T-cell (primary cell): ENCODE data around the gene RALGAPB. TPM values are rescaled to one million over a fixed set of nuclear protein-coding genes. Genes with fewer than 3 reads are reported as not detected.
"Not testable (repeated sequence)": the region's sequence is repeated elsewhere in the genome, so short reads cannot be mapped to it uniquely, and the experiment has no call there.

Source experiments
- ATAC-seq, 4 experiments: fragments of 200-7000 bp in 3 of 4; fragments of 150-1000 bp in 1 of 4; cut with Tn5 transposase; replicated peaks in 1 of 4; 1 replicate in 3 of 4; 2 replicates in 1 of 4; pipeline ENCODE4 v1.10.0; 2021; ENCODE audit warnings: moderate library complexity in 3 of 4, mild to moderate bottlenecking in 2 of 4, moderate number of reproducible peaks in 1 of 4
- CTCF ChIA-PET, 2 donors: fragments of 300-600 bp; sonication (Branson Sonifier 250); formaldehyde crosslinking; loops; one replicate each; lab custom pipeline; 2022; ENCODE audit warnings: antibody characterized with exemption in 2 of 2; lab: Charles Lee
- POLR2A ChIA-PET, 2 donors: fragments of 300-600 bp; sonication (Branson Sonifier 250); formaldehyde crosslinking; loops; one replicate each; lab custom pipeline; 2022; ENCODE audit warnings: antibody characterized with exemption in 2 of 2; lab: Charles Lee
- DNase-seq, 35 experiments: peaks; one replicate each; pipeline versions ENCODE4 v3.0.0 to v3.0.0-alpha.2; 2013 to 2023
- H3K27ac ChIP-seq: one replicate; pipeline ENCODE4 v1.5.1; 2013; ENCODE audit warnings: low read length
- H3K27me3 ChIP-seq, 2 experiments: replicated peaks in 1 of 2; 1 replicate in 1 of 2; 2 replicates in 1 of 2; pipeline versions ENCODE4 v1.6.1 to v1.7.0; 2013; ENCODE audit warnings: low read length in 1 of 2, mixed read lengths in 1 of 2; ENCODE audit not compliant: control insufficient read depth in 2 of 2, insufficient read depth in 2 of 2; ENCODE audit errors: extremely low read depth in 1 of 2
- H3K36me3 ChIP-seq, 2 donors: 1 replicate in 1 of 2; 2 replicates in 1 of 2; pipeline versions ENCODE4 v1.6.1 to v1.7.0; 2013; ENCODE audit warnings: low read length in 1 of 2; ENCODE audit not compliant: control insufficient read depth in 2 of 2, insufficient read depth in 1 of 2; ENCODE audit errors: extremely low read depth in 1 of 2
- H3K4me1 ChIP-seq, 2 experiments: 1 replicate in 1 of 2; 2 replicates in 1 of 2; pipeline versions ENCODE4 v1.6.1 to v1.7.0; 2013; ENCODE audit warnings: low read length in 2 of 2, mixed read lengths in 1 of 2; ENCODE audit not compliant: insufficient read depth in 2 of 2, control insufficient read depth in 1 of 2; ENCODE audit errors: extremely low read depth in 1 of 2
- H3K4me3 ChIP-seq, 2 donors: 1 replicate in 1 of 2; 2 replicates in 1 of 2; pipeline versions ENCODE4 v1.5.1 to v1.7.0; 2013; ENCODE audit warnings: mild to moderate bottlenecking in 2 of 2, low read length in 1 of 2, moderate library complexity in 1 of 2; ENCODE audit not compliant: control insufficient read depth in 1 of 2; ENCODE audit errors: extremely low read depth in 1 of 2
- H3K9me3 ChIP-seq: 2 replicates; pipeline ENCODE4 v1.7.0; 2013
- H3K27ac Mint-ChIP-seq, 2 donors: one replicate each; pipeline ENCODE4 v1.8.0; 2020 to 2021; ENCODE audit warnings: mild to moderate bottlenecking in 2 of 2, mixed read lengths in 2 of 2
- H3K27me3 Mint-ChIP-seq, 2 donors: one replicate each; pipeline ENCODE4 v1.8.0; 2021 to 2022; ENCODE audit warnings: mixed read lengths in 2 of 2
- H3K36me3 Mint-ChIP-seq: one replicate; pipeline ENCODE4 v1.8.0; 2021; ENCODE audit warnings: mixed read lengths
- H3K4me1 Mint-ChIP-seq, 3 donors: one replicate each; pipeline ENCODE4 v1.8.0; 2020 to 2022; ENCODE audit warnings: mixed read lengths in 3 of 3, mild to moderate bottlenecking in 1 of 3
- H3K4me3 Mint-ChIP-seq, 3 donors: one replicate each; pipeline ENCODE4 v1.8.0; 2020 to 2022; ENCODE audit warnings: mild to moderate bottlenecking in 3 of 3, mixed read lengths in 3 of 3, moderate library complexity in 3 of 3
- H3K9me3 Mint-ChIP-seq, 3 donors: one replicate each; pipeline ENCODE4 v1.8.0; 2020 to 2022; ENCODE audit warnings: mixed read lengths in 3 of 3
- WGBS: methylation state at CpG from one replicate; pipeline ENCODE4 v1.1.5; 2013; ENCODE audit warnings: missing lambda C conversion rate; ENCODE audit not compliant: insufficient coverage; 5-methylcytosine and 5-hydroxymethylcytosine counted together
- total RNA-seq, 35 experiments: library from RNA in 6 of 35; stranded (reverse) in 6 of 35; fragments of 120-200 nt in 1 of 35; gene quantifications; one replicate each; pipeline versions ENCODE4 v1.2.1 to v1.2.4 and lab custom pipeline; 2013 to 2026

Gene RALGAPB
- total RNA-seq, 5 donors from 2014 or later (not counting 1 experiment from before 2014, with no cell fraction given) = 42.7 to 50.1 (median 46.1) TPM

- POLR2A ChIA-PET = interaction anchor here in 1 of 2 donors (0.5 kb wide), 1 partner anchor 1033 kb away, joined by 3 read pairs; no protein-coding TSS in a partner anchor
- Mint-ChIP-seq H3K27ac (peak overlapping the region in 1 of 2 donors; percentile 52), H3K9me3 (no peaks in the 10 kb centered on the region), H3K36me3 (peaks cover 71% of the 10 kb centered on the region), H3K4me1 (peaks cover 56 to 64% (median 61%) of the 10 kb centered on the region in 3 donors), H3K4me3 (no peak overlapping the region), H3K27me3 (no peaks in the 10 kb centered on the region)
- Histone ChIP-seq H3K36me3 (peaks cover 27 to 90% of the 10 kb centered on the region in 2 donors), H3K27ac (no peak overlapping the region), H3K9me3 (no peaks in the 10 kb centered on the region), H3K4me1 (peaks cover 4 to 17% of the 10 kb centered on the region in 2 experiments), H3K27me3 (no peaks in the 10 kb centered on the region), H3K4me3 (no peak overlapping the region)
- no peak for ATAC-seq
- CTCF ChIA-PET = no interaction called here
- WGBS = 83% methylated on average over 3 of the region's 3 CpGs
- no peak for DNase-seq
Measured at GRCh38 chr20:38428800-38429199, 43.8 kb upstream of the RALGAPB start.

DNA sequence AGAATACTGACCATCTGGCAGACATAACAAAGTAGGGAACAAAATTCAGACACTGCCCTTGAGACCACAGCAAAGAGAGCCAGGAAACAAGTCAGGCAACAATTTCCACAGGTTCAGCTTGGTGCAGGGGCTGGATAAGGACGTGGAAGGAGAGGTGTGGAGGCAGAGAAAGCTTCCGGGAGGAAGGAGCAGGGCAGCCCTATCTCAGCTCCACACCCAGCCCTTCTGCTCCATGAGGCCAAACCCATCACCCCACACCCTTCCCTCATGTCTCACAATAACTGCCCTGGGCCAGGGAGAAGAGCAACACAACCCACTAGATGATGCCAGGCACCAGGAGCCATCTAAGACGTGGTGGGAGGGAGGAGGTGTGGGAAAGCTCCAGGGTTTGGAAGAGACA lies 43.3 kb upstream of the RALGAPB start:
- H3K4me1 ChIP-seq = peaks cover 6 to 22% of the 10 kb centered on the region in 2 experiments
- H3K36me3 ChIP-seq = peaks cover 27 to 89% of the 10 kb centered on the region in 2 donors
- no peak overlapping the region for H3K4me3 ChIP-seq
- DNase-seq = no peak
- ChIA-PET CTCF (interaction anchor here in 1 of 2 donors (1.1 kb wide), 1 partner anchor 17 kb away, joined by 3 read pairs; no protein-coding TSS in a partner anchor), POLR2A (no interaction called here)
- Mint-ChIP-seq H3K27ac (no peak overlapping the region), H3K36me3 (peaks cover 72% of the 10 kb centered on the region), H3K9me3 (no peaks in the 10 kb centered on the region), H3K4me3 (no peak overlapping the region), H3K4me1 (peaks cover 61 to 68% (median 65%) of the 10 kb centered on the region in 3 donors), H3K27me3 (no peaks in the 10 kb centered on the region)
- no CpG with 5 or more reads among the region's 3 CpGs for WGBS
- H3K27ac ChIP-seq = no peak overlapping the region
- no peaks in the 10 kb centered on the region for H3K9me3 ChIP-seq
- H3K27me3 ChIP-seq = no peaks in the 10 kb centered on the region
- ATAC-seq = no peak

DNA sequence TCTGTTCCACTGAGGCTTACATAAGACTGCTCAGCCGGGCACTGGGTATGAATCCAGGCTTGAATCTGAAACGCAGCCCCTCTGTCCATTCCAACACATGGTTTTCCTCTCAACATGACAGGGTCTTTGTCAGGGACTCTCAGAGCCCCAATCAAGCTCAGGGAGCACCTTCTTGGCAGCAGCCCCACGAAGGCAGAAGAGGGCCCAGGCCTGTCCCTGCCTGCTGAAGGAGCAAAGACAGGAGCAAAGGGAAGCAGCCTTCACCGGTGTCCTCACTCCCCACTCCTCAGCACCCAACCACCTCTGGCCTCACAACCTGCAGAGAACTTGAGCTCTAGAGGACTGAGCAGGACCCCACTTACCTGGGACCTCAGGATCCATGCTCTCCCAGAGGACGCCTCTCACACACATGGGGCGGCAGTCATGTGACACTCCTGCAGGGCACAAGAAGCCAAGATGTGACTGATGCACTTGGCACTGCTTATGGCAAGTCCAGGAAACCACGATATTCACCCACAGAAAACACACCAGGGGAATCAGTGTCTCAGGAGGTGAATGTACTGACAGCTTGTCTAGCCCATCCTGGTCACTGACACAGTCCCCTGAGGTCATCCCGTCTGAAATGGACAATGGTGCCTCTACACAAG lies 41.8 kb upstream of the RALGAPB start:
- Mint-ChIP-seq H3K4me1 (peaks cover 62 to 66% (median 62%) of the 10 kb centered on the region in 3 donors), H3K9me3 (no peaks in the 10 kb centered on the region), H3K27ac (peak overlapping the region in 1 of 2 donors; percentile 4), H3K36me3 (peaks cover 65% of the 10 kb centered on the region), H3K4me3 (no peak overlapping the region), H3K27me3 (no peaks in the 10 kb centered on the region)
- peaks cover 22 to 74% of the 10 kb centered on the region in 2 donors for H3K36me3 ChIP-seq
- peaks cover 6 to 29% of the 10 kb centered on the region in 2 experiments for H3K4me1 ChIP-seq
- no peak for ATAC-seq
- ChIA-PET CTCF (interaction anchor here in 1 of 2 donors (1.3 to 1.5 kb wide), 2 partner anchors 15 to 16 kb away, joined by 5 read pairs; no protein-coding TSS in a partner anchor), POLR2A (no interaction called here)
- no peaks in the 10 kb centered on the region for H3K27me3 ChIP-seq
- no peak for DNase-seq
- H3K27ac ChIP-seq = no peak overlapping the region
- WGBS = 86% methylated on average over 8 of the region's 8 CpGs
- H3K4me3 ChIP-seq = no peak overlapping the region
- no peaks in the 10 kb centered on the region for H3K9me3 ChIP-seq

DNA sequence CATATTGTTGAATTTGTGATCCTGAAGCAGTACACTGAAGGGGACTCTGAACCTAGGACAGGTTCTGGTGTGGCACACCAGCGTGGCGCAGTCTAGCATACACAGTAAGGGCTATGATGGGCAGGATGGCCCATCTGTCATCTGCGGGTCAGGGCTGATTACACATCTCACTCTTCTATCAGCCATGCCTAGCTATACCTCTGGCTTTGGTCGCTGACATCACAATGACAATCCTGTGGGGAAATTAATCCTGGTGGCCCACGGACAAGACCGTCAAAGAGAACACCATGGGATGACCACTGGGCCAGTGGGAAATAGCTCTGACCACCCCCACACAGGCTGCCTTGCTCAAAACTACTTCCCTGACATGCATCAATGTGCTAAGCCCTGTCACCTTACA lies 40.4 kb upstream of the RALGAPB start:
- DNase-seq (no peak), ATAC-seq (no peak)
- Mint-ChIP-seq H3K9me3 (no peaks in the 10 kb centered on the region), H3K36me3 (peaks cover 51% of the 10 kb centered on the region), H3K27me3 (peaks cover 0 to 2% of the 10 kb centered on the region in 2 donors), H3K4me1 (peaks cover 53 to 62% (median 57%) of the 10 kb centered on the region in 3 donors), H3K27ac (peak overlapping the region; percentile 3 to 7), H3K4me3 (peak overlapping the region in 1 of 3 donors; percentile 3)
- peaks cover 9 to 59% of the 10 kb centered on the region in 2 donors for H3K36me3 ChIP-seq
- H3K4me1 ChIP-seq = peaks cover 6 to 29% of the 10 kb centered on the region in 2 experiments
- no peaks in the 10 kb centered on the region for H3K27me3 ChIP-seq
- WGBS = 90% methylated on average over 2 of the region's 6 CpGs
- H3K4me3 ChIP-seq = no peak overlapping the region
- POLR2A ChIA-PET = interaction anchor here in 1 of 2 donors (0.6 kb wide), 1 partner anchor 15 kb away, joined by 4 read pairs; no protein-coding TSS in a partner anchor
- H3K27ac ChIP-seq = no peak overlapping the region
- H3K9me3 ChIP-seq = no peaks in the 10 kb centered on the region
- CTCF ChIA-PET = interaction anchor here in 1 of 2 donors (1.3 to 3.5 kb wide), 2 partner anchors 15 kb away, joined by 5 to 72 read pairs; no protein-coding TSS in a partner anchor

GRCh38 chr20:38432870-38433269 lies 39.8 kb upstream of the RALGAPB start:
- H3K4me3 Mint-ChIP-seq = peak overlapping the region in 2 of 3 donors; percentile 17 to 89
- WGBS = 63% methylated on average over 2 of the region's 5 CpGs
- H3K9me3 Mint-ChIP-seq, H3K4me3 ChIP-seq, H3K27ac Mint-ChIP-seq, H3K27me3 Mint-ChIP-seq, ATAC-seq, DNase-seq, H3K27me3 ChIP-seq, H3K27ac ChIP-seq, H3K9me3 ChIP-seq: not testable (repeated sequence)
- H3K36me3 Mint-ChIP-seq = peaks cover 48% of the 10 kb centered on the region
- POLR2A ChIA-PET = interaction anchor here in 1 of 2 donors (0.6 kb wide), 1 partner anchor 14 kb away, joined by 4 read pairs; no protein-coding TSS in a partner anchor
- H3K4me1 Mint-ChIP-seq = peaks cover 52 to 57% (median 57%) of the 10 kb centered on the region in 3 donors
- peaks cover 6 to 29% of the 10 kb centered on the region in 2 experiments for H3K4me1 ChIP-seq
- H3K36me3 ChIP-seq = peaks cover 9 to 54% of the 10 kb centered on the region in 2 donors
- CTCF ChIA-PET = interaction anchor here in 1 of 2 donors (0.7 to 3.5 kb wide), 2 partner anchors 14 to 426 kb away, joined by 3 to 72 read pairs; no protein-coding TSS in a partner anchor

- H3K9me3 Mint-ChIP-seq = no peaks in the 10 kb centered on the region
- Histone ChIP-seq H3K36me3 (peaks cover 9 to 48% of the 10 kb centered on the region in 2 donors), H3K4me1 (peaks cover 6 to 29% of the 10 kb centered on the region in 2 experiments), H3K4me3 (no peak overlapping the region), H3K27me3 (peaks cover 0 to 6% of the 10 kb centered on the region in 2 experiments), H3K9me3 (no peaks in the 10 kb centered on the region), H3K27ac (peak overlapping the region; percentile 88)
- peak overlapping the region; percentile 89 to 95 (median 93) for H3K4me3 Mint-ChIP-seq
- ATAC-seq = no peak
- no peak for DNase-seq
- CTCF ChIA-PET = interaction anchor here (0.6 to 3.5 kb wide), 7 partner anchors 11 to 427 kb away, joined by 3 to 72 read pairs (median 5); partner anchors contain the start of gene RALGAPB (in 1 of the 2)
- H3K27me3 Mint-ChIP-seq = peaks cover 0 to 3% of the 10 kb centered on the region in 2 donors
- POLR2A ChIA-PET = interaction anchor here in 1 of 2 donors (2.2 kb wide), 1 partner anchor 13 kb away, joined by 23 read pairs; no protein-coding TSS in a partner anchor
- 100% methylated on average over 1 of the region's 9 CpGs for WGBS
- H3K4me1 Mint-ChIP-seq = peaks cover 52 to 54% (median 53%) of the 10 kb centered on the region in 3 donors
- peaks cover 43% of the 10 kb centered on the region for H3K36me3 Mint-ChIP-seq
- H3K27ac Mint-ChIP-seq = peak overlapping the region; percentile 89 to 95
Measured at GRCh38 chr20:38433304-38433972, 39.2 kb upstream of the RALGAPB start.
